Endothelial cell of umbilical vein (primary cell): ENCODE results near the gene MFAP4.

Experiments used
- CTCF ChIP-seq, 2 donors: IDR thresholded peaks; 1 replicate in 1 of 2; 2 replicates in 1 of 2; pipeline ENCODE4 v1.5.1; 2011; ENCODE audit warnings: low read length in 2 of 2, mild to moderate bottlenecking in 2 of 2, moderate library complexity in 2 of 2, control low read depth in 1 of 2, inconsistent platforms in 1 of 2, low read depth in 1 of 2; ENCODE audit not compliant: insufficient read depth in 1 of 2; ENCODE audit errors: extremely low read depth in 1 of 2
- EZH2 ChIP-seq: IDR thresholded peaks from 2 replicates; pipeline ENCODE4 v1.6.1; 2012; ENCODE audit warnings: borderline replicate concordance, low read depth, mild to moderate bottlenecking, moderate library complexity, low read length, inconsistent platforms; ENCODE audit not compliant: severe bottlenecking
- FOS ChIP-seq: IDR thresholded peaks from 2 replicates; pipeline ENCODE4 v1.6.1; 2011; ENCODE audit warnings: mild to moderate bottlenecking, low read length, moderate library complexity, borderline replicate concordance; ENCODE audit not compliant: insufficient read depth
- JUN ChIP-seq: IDR thresholded peaks from 2 replicates; pipeline ENCODE4 v1.6.1; 2011; ENCODE audit warnings: borderline replicate concordance, low read depth; ENCODE audit not compliant: insufficient read length, insufficient read depth
- MYC ChIP-seq: IDR thresholded peaks from one replicate; pipeline ENCODE4 v1.6.1; 2011; ENCODE audit warnings: mild to moderate bottlenecking, low read depth, low read length
- POLR2A ChIP-seq: IDR thresholded peaks from 2 replicates; pipeline ENCODE4 v1.6.1; 2012; ENCODE audit warnings: low read depth, mild to moderate bottlenecking, control low read depth, low read length
- POLR2AphosphoS5 ChIP-seq: IDR thresholded peaks from 2 replicates; pipeline ENCODE4 v1.6.1; 2012; ENCODE audit warnings: low read depth, mild to moderate bottlenecking, control low read depth, low read length, moderate library complexity; ENCODE audit not compliant: insufficient read depth

GRCh38 chr17:19343671-19344151, 43.3 kb downstream of the MFAP4 start:
- TF ChIP-seq EZH2 (no peak), CTCF (IDR thresholded peaks at IDR 0.05; ENCODE audit: extremely low read depth in 1 of 2, insufficient read depth in 1 of 2, low read depth in 1 of 2, low read length in 2 of 2) (no peak), JUN (no peak), POLR2A (no peak), MYC (no peak), POLR2AphosphoS5 (no peak), FOS (no peak)
